ENCODE measurements around the gene SRMS. TPM values are rescaled to one million over a fixed set of nuclear protein-coding genes. Genes with fewer than 3 reads are reported as not detected.

The SRMS gene
- total RNA-seq, 1 donor from 2014 or later, result not detected

GRCh38 chr20:63540417-63541186 is 6.9 kb downstream of the SRMS start:
- no peak for TF ChIP-seq CTCF (conservative IDR thresholded peaks at IDR 0.05)
- H3K9me3 Mint-ChIP-seq, result no peaks in the 10 kb centered on the region
- no peaks in the 10 kb centered on the region for H3K36me3 Mint-ChIP-seq
- peaks cover 7% of the 10 kb centered on the region for H3K4me1 Mint-ChIP-seq (ENCODE audit: unreplicated experiment)
- H3K27ac Mint-ChIP-seq, result no peak overlapping the region
- no peak overlapping the region for H3K4me3 Mint-ChIP-seq
- DNase-seq (ENCODE audit: extremely low spot score, unreplicated experiment), result no peak
- H3K27me3 Mint-ChIP-seq, result peaks cover 3% of the 10 kb centered on the region

- Mint-ChIP-seq H3K36me3 (no peaks in the 10 kb centered on the region), H3K27ac (no peak overlapping the region), H3K4me1 (ENCODE audit: unreplicated experiment) (peaks cover 3% of the 10 kb centered on the region), H3K27me3 (no peaks in the 10 kb centered on the region), H3K9me3 (no peaks in the 10 kb centered on the region), H3K4me3 (no peak overlapping the region)
- no peak for DNase-seq (ENCODE audit: extremely low spot score, unreplicated experiment)
- no peak for TF ChIP-seq CTCF (conservative IDR thresholded peaks at IDR 0.05)
These were observed 7.8 kb downstream of the SRMS start for GRCh38 chr20:63539441-63540370.

- TF ChIP-seq CTCF (conservative IDR thresholded peaks at IDR 0.05), result no peak
- Mint-ChIP-seq H3K4me1 (ENCODE audit: unreplicated experiment) (peaks cover 3% of the 10 kb centered on the region), H3K27ac (no peak overlapping the region), H3K36me3 (no peaks in the 10 kb centered on the region), H3K4me3 (no peak overlapping the region), H3K27me3 (no peaks in the 10 kb centered on the region), H3K9me3 (no peaks in the 10 kb centered on the region)
- DNase-seq (ENCODE audit: extremely low spot score, unreplicated experiment), result no peak
These were observed 8.5 kb downstream of the SRMS start for GRCh38 chr20:63539092-63539430.

- no peaks in the 10 kb centered on the region for H3K27me3 Mint-ChIP-seq
- H3K27ac Mint-ChIP-seq, result no peak overlapping the region
- H3K36me3 Mint-ChIP-seq, result no peaks in the 10 kb centered on the region
- DNase-seq (ENCODE audit: extremely low spot score, unreplicated experiment), result no peak
- no peaks in the 10 kb centered on the region for H3K9me3 Mint-ChIP-seq
- TF ChIP-seq CTCF (conservative IDR thresholded peaks at IDR 0.05), result peak; percentile 63
- H3K4me3 Mint-ChIP-seq, result peak overlapping the region; percentile 41
- H3K4me1 Mint-ChIP-seq (ENCODE audit: unreplicated experiment), result peaks cover 3% of the 10 kb centered on the region
These were observed 9.1 kb downstream of the SRMS start for GRCh38 chr20:63538204-63539091.

- H3K9me3 Mint-ChIP-seq, result no peaks in the 10 kb centered on the region
- H3K27ac Mint-ChIP-seq, result peak overlapping the region; percentile 39
- peak overlapping the region; percentile 41 for H3K4me3 Mint-ChIP-seq
- peaks cover 3% of the 10 kb centered on the region for H3K4me1 Mint-ChIP-seq (ENCODE audit: unreplicated experiment)
- H3K27me3 Mint-ChIP-seq, result no peaks in the 10 kb centered on the region
- no peak for DNase-seq (ENCODE audit: extremely low spot score, unreplicated experiment)
- no peaks in the 10 kb centered on the region for H3K36me3 Mint-ChIP-seq
- peak; percentile 99 for TF ChIP-seq CTCF (conservative IDR thresholded peaks at IDR 0.05)
These were observed 9.9 kb downstream of the SRMS start for GRCh38 chr20:63537525-63538203.

Data from type B pancreatic cell (in vitro differentiated cells).